GM21576 (cell line): Measurements from ENCODE around the gene CD200.
"Not testable (repeated sequence)": the region's sequence is repeated elsewhere in the genome, so short reads cannot be mapped to it uniquely, and the experiment has no call there.

Source experiments
- ATAC-seq: cut with Tn5 transposase; IDR thresholded peaks from one replicate; pipeline ENCODE4 v1.9.1; 2021; ENCODE audit warnings: mild to moderate bottlenecking, moderate library complexity; ENCODE audit not compliant: unreplicated experiment

CD200 gene

DNA sequence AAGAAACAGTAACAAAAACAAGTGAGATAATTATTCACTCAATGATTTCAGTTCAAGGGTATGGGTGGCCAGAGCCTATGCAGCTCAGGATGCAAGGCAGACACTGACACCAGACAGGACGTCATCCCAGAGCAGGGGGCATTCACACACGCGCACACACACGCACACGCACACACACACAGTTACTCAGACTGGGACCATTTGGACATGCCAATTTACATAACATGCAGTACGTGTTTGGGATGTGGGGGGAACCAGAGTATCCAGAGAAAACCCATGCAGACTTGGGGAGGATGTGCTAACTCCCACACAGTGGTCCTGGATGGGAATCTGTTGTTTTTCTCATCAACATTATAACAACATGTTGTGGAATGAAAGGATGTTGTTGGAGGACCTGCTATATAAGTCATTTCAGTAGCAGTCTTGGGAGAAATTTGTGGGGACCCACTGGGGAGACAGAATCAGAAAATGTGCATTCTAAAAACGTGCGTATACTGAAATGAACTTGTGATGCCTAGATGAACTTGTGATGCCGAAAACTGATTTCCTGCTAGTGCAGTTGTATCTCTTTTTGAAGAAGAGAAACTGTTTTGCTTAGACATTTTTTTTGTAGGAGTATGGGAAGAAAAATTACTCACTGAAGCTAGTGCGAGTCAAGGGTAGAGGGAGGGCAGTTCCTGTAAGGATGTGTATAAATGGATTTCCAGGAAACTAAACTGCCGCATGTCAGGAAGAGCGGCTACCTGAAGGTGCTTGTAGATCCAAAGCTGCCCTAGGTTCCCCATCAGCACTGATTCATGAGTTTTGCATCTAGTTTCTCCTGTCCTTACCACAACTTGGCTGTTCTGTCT lies 25.2 kb downstream of the CD200 start:
- no peak for ATAC-seq

DNA sequence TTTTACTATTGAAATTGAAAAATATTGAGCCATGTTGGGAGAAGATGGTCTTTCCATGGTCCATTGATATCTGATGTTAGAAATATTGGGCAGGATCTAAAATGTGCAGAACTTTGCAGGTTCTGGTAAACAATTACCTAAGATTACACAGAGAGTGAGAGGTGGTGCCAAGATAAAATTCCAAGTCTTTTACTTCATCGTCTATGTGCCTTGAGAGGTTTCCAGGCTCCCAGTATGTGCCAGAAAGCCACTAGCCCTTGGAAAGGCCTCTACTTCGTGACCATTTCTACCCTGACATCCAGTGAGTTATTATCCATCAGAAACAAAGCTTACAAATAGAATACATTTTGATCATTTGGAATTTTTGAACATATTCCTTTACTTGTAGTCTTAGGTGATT lies 27.6 kb downstream of the CD200 start:
- no peak for ATAC-seq

DNA sequence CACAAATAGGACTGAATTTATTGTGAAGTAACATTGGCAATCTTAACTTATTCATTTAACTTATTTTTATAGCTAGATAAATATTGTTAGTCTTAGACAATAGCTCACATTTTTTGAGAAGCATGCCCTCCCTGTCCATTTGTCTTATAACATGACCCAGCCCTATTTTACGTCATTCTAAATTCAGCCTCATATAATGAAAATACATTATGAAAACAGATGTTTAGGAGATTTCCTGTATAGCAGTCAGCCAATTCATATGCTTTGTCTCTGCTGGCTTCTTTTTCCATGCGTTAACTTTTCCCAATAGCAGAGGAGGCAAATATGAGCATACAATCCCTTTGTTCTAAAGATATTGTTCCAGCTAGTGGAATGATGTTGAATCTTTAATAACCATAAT lies 29.3 kb downstream of the CD200 start:
- no peak for ATAC-seq

DNA sequence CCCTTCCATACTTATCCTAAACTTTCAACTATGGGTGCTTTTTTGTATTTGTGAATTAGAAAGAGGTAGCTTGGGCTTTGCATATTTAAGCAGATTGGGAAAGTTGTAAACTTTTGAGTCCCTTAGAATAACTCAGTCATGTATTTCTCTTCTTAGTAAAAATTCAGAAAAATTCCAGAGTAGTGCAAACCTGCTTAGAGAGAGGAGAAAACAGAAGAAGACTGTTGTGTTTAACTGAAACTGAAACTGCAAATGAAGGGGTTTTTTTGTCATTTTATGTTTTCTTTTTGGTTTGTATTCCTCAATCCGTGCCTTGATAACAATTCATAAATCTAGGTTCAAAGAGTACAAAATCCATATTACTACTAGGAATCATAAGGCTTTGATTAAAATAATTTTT lies 31.3 kb downstream of the CD200 start:
- ATAC-seq, result peak; percentile 57

DNA sequence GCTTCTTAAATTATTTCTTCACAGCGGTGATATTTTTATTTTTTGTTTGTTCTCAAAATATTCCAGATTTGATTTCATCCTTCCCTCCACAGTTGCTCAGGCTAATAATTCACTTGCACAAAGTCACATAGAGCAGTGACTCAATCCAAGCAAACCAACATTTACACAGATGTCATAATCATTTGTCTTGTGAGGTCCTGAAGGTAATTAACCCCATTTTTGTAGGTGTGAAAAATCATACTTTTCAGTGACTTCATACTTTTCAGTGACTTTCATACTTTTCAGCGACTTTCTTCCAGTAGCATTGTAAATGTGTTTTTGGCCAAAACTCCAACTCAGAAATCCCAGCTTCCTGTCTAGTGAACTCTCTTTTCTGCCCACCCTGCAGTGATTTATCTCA lies 32.1 kb downstream of the CD200 start:
- ATAC-seq, result no peak

DNA sequence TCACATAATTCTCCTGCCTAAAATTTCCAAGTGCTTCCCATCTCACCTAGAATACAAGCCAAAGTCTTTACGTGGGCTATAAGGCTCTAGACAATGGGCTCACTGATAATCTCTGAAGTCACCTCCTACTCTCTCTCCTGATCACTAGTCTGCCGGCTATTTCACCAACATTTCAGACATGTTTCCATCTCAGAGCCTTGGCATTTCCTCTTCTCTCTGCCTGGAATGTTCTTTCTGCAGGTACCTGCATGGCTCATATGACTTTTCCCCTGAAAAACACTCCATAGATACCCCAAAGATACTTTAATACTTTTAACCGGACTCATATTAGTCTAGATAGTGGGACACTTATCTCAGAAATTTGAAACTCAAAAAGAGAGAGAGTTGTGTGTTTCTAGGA lies 32.7 kb downstream of the CD200 start:
- ATAC-seq, result no peak

DNA sequence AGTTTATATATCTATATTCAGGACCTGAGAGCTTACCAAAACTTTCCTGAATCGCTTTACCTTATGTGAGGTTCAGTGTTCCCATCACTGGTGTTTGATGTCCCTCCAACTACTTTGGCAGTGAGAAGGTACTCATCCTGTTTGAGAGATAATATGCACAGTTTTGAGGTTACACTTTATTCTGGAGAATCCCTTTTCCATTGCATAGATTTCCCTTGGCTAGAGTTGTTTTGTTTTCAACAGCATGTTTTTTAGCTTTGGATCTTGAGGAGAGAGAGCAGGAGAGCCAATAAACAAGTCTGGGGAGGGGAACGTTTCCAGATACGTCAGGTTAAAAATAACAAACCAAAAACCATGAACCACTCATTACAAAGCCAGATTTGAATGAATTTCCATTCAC lies 33.6 kb downstream of the CD200 start:
- no peak for ATAC-seq

DNA sequence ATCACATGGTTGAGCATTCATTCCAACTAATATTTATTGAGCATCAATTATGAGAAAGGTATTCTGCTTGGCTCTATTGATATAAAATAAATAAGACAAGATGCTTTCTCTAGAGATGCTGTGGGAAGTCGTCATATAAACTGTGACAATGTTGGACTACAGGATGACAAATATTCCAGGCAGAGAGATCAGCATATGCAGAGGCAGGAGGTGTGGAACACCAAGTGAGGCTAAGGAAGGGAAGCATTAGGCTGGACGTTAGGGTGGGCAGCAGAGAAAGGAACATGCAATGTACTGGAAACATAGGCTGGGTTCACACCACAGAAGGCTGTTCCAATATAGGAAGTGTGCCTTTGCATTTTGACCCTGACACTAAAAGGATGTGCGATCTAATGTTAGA lies 38.6 kb downstream of the CD200 start:
- ATAC-seq, result no peak

DNA sequence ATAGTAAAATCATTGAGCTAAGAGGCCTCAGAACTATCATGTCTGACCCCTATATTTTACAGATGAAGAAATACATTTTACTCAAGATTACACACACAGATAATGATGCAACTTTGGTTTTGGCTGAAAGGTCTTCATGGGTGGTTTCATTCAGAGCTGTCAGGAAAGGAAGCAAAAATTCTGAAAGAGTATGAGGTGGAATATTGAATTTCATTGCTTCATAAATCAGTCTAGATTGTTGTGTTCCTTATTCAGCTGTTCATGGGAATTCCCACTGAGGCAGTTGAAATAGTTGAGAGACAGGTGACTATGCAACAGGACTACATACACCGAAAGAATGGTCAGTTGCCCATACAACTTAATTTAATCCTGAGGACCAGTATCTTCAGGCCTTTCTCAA lies 39.4 kb downstream of the CD200 start:
- ATAC-seq, result no peak

DNA sequence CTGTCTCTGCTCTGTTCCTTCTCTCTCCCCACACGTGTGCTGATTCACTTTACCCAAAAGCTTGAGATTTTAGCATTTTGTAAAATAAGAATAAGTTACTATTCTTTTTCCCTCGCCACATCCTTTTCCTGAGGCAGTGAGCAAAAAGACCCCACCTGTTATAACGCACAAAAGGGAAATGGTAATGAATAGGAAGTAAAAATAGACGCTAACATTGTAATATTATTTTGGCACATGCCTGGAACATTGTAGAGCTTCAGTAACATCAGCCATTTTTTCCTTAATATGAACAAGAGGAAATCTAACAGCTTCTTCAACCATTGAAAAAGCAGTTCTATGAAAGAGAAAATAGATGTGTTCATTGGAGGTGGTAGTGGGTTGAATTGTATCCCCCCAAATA lies 40.5 kb downstream of the CD200 start:
- ATAC-seq, result no peak

DNA sequence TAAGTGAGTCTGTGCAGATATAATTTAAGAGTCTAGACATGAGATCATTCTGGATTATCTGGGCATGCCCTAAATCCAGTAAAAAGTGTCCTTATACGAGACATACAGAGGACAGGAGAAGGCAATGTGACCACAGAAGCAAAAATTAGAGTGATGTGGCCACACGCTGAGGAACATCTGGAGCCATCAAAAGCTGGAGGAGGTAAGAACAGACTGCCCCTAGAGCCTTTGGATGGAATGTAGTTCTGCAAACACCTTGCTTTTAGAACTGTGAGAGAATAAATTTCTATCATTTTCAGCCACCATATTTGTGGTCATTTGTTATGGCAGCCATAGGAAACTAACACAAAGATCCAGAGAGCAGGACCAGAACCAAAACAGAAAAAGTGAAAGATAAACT lies 41.0 kb downstream of the CD200 start:
- no peak for ATAC-seq

DNA sequence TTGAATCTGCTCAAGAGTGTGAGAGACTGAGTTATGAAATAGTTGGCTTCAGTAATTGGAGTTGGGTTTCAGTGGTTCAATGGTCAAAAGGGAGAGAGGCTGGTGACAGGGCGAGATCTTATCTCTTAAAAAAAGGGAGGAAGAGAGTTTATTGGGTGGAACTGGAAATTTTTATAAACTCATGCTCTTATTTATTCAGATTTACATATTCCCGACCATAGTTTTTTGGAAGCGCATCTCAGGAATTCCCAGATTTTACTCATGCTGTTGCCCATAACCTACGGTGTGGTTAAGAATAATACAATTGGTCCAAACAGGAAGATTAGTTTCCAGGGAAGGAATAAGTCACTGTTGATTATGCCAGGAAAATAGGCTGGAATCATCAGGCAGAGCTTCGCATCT lies 41.4 kb downstream of the CD200 start:
- no peak for ATAC-seq

DNA sequence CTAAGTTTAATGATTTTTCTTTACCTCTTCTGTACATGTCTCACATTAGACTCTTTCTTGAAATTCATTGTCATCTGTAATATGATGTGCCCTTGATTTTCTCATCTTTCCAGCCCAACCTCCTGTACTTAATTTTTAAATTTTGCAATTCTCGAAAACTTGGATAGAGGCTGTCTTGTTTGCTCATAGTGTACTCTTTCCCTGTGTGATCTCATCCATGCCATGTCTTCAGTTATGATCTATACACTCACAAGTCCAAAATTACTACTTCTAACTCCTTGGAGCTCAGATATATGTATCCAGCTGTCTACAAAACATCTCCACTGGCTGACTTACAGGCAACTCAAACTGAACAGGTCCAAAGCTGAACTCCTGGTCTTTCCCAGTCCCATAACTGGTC lies 42.2 kb downstream of the CD200 start:
- no peak for ATAC-seq

DNA sequence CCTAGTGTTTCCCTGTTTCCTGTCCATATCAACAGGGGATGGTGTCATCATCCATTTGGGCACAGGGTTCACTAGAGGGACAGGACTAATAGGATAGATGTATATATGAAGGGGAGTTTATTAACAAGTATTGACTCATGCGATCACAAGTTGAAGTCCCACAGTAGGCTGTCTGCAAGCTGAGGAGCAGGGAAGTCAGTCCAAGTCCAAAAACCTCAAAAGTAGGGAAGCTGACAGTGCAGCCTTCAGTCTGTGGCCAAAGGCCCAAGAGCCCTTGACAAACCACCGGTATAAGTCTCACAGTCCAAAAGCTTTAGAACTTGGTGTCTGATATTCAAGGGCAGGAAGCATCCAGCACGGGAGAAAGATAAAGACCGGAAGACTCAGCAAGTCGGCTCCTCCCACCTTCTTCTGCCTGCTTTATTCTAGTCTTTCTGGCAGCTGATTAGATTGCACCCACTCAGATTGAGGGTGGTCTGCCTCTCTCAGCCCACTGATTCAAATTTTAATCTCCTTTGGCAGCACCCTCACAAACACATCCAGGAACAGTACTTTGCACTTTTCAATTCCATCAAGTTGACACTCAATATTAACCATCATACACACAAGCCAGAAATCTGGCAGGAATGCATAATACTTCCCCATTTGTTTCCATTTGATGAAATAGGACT lies 43.4 kb downstream of the CD200 start:
- ATAC-seq, result no peak

DNA sequence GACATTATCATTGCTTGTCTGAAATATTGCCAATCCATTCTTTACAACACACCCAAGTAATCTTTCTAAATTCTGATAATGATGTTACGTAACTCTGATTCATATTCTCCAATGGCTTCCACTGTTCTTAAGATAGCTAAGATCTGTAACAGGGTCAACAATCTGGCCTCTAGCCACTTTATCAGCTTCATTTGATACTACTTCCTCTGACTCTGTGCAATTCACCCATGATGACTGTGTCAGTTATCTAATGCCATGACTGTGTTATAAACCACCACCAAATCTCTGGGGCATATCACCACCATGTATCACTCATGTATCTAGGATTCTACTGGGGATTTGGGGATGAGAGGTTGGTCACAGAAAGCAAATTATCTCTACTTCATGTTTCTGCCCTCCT lies 44.0 kb downstream of the CD200 start:
- ATAC-seq, result no peak

DNA sequence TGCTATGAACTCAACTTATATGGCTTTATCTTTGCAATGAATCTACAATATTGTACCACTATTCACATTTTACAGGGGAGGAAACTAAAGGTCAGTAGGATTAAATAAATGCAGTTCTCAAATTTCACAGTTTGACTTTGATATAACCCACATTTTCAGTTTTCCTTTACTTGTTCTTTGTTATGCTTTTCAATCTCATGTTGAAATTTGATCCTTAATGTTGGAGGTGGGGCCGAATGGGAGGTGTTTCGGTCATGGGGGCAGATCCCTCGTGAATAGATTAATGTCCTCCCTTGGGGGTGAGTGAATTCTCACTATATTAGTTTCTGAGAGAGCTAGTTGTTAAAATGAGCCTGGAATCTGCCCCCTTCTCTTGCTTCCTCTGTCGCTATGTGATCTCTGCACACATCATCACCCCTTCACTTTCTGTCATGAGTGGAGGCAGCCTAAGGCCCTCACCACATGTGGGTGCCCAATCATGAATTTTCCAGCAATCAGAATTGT lies 44.7 kb downstream of the CD200 start:
- ATAC-seq, result no peak

DNA sequence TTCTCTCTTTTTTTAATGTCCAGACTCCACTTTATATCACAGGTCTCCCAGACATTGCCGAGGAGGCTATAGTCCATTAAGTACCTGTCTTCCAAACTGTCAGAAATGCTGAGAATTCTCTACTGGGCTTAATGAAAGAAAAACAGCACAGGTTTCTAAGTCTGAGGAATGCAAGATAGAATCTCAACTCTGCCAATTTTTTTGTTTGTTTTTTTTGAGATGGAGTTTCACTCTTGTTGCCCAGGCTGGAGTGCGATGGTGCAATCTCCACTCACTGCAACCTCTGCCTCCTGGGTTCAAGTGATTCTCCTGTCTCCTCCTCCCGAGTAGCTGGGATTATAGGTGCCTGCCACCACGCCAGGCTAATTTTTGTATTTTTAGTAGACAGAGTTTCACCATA lies 45.4 kb downstream of the CD200 start:
- not testable (repeated sequence) for ATAC-seq

DNA sequence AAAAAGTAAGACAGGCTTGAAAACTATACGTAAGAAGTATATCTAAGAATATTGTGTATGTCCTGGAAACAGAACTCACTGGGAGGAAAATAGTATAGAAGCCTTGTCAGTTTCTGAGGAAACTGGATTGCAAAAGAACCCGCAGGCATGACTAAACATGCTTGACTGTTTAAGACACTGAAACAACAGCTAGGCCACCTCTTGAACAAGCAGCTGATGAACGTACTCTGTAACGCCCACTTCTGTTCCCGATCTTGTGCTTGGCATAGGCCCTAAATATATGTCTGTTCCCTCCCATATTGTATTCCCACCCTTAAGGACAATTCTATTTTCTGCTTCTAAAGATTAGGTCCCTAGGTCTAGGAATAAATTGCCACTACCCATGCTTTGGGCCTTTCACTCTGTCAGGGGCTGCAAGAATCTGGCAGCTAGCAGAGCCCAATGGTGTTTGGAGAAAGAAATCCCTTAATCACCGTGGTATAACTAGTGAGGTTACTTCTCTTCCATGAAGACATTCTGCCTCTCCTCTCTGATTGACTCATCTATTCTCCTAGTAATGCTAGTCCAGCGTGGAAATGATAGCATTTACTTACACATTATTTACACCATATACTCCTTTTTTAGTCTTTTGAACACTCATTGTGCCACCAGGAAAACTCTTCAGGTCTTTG lies 46.2 kb downstream of the CD200 start:
- no peak for ATAC-seq

DNA sequence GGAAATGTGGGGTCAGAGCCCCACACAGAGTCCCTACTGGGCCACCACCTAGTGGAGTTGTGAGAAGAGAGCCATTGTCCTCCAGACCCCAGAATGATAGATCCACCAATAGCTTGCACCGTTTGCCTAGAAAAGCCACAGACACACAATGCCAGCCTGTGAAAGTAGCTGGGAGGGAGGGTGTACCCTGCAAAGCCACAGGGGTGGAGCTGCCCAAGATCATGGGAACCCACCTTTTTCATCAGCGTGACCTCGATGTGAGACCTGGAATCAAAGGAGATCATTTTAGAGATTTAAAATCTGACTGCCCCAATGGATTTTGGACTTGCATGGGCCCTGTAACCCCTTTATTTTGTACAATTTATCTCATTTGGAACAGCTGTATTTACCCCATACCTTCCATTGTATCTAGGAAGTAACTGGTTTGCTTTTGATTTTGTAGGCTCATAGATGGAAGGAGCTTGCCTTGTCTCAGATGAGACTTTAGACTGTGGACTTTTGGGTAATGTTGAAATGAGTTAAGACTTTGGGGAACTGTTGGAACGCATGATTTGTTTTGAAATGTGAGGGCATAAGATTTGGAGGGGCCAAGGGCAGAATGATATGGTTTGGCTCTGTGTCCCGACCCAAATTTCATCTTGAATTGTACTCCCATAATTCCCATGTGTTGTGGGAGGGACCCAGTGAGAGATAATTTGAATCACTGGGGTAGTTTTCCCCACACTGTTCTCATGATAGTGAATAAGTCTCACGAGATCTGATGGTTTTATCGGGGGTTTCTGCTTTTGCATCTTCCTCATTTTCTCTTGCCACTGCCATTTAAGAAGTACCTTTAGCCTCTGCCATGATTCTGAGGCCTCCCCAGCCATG lies 49.0 kb downstream of the CD200 start:
- ATAC-seq, result no peak

DNA sequence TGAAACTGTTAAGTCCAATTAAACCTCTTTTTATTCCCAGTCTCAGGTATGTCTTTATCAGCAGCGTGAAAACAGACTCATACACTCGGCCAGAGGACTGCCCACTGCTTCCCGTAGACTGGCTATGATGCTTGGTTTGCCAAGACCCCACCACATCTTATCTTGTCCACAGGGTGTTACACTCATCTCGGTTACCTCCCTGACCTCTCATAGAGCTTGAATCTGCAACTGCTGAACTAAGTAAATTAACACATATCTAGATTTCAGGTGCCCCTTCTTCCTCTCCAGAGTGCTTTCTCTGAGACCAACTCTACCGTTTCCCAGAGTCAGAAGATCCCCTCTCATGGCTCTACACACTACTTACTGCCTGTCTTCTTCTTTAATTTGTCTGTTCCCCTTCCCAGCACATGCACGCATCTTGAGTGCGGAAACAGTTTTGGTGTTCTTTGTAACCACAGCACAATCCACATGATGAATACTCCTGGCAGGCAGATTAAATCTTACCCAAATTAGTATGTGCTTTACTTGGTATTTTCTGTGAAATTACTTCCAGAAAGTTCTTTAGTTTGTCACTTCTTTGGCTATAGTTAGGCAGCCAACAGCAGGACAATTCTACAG lies 49.7 kb downstream of the CD200 start:
- ATAC-seq, result no peak
